ENCODE data around the gene AHR.
"Not testable (repeated sequence)": the region's sequence is repeated elsewhere in the genome, so short reads cannot be mapped to it uniquely, and the experiment has no call there.

Gene AHR

DNA sequence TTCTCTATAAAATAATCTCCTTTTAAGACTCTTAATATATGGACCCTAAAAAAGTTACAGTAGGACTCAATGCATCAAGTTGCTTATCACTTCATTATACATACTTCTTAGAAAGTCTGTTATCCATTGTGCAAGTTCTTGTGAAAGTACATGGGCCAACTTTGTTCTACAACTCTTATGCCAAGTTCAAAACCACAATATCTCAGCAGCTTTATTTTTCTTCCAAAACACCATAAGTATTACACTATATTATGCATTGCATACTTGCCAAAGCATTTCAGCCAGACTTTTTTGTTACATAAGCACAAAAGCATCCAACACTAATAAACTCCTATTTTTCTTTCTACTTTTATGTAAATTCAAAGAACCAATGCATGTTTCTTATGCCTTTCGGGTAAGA, 94.4 kb downstream of the AHR start:
- no peak overlapping the region for H3K4me3 ChIP-seq (ENCODE audit: low read depth, low read length)
- no peak for TF ChIP-seq CTCF (IDR thresholded peaks at IDR 0.05; ENCODE audit: low read depth, low read length)

DNA sequence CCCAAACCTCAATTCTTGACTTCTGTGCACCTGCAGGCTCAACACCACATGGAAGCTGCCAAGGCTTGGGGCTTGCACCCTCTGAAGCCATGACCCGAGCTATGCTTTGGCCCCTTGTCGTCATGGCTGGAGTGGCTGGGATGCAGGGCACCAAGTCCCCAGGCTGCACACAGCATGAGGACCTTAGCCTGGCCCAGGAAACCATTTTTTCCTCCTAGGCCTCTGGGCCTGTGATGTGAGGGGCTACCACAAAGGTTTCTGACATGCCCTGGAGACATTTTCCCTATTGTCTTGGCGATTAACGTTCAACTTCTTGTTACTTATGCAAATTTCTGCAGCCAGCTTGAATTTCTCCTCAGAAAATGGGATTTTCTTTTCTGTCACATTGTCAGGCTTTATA, 96.1 kb downstream of the AHR start:
- not testable (repeated sequence) for H3K4me3 ChIP-seq (ENCODE audit: low read depth, low read length)

Data from WI38 (cell line).